ENCODE measurements around the gene LRCH2. TPM values are rescaled to one million over a fixed set of nuclear protein-coding genes. Genes with fewer than 3 reads are reported as not detected.

The LRCH2 gene
- total RNA-seq, 4 donors from 2014 or later = 3.3 to 7.1 (median 5.7) TPM

DNA sequence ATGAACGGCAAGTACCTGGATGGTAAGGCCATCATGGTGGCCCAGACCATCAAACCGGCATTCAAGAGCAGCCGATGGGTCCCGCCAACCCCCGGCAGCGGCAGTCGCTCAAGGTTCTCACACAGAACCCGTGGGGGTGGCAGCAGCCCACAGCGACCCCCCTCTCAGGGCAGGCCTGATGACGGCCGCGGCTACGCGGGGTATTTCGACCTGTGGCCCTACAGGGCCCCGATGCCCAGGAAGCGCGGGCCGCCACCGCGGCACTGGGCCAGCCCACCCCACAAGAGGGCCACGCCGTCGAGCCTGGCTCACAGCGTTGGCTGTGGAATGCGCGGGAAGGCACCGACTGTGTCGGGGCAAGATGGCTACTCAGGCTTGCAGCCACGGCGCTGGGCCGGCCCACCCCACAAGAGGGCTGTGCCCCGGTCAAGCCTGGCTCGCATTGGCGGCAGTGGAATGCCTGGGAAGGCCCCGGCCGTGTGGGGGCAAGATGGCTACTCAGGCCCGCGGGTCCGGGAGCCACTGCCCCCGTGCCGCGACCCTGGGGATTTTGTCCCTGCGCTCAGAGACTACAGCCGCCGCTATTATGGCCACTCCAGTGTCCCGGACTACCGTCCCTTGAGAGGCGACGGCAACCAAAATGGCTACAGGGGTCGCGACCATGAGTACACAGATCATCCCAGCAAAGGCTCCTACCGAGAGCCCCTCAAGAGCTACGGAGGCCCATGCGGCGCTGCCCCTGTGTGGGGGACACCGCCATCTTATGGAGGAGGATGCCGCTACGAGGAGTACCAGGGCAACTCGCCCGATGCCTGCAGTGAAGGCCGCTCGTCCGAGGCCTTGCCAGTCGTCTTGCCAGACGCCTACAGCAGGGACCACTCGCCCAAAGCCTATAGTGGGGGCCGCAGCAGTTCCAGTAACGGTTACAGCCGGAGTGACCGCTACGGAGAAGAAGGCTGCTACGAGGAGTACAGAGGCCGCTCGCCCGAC is 44.0 kb downstream of the LRCH2 start:
- no peaks in the 10 kb centered on the region for H3K4me1 ChIP-seq
- no peak for DNase-seq (ENCODE audit: low spot score in 2 of 2)
- H3K4me3 ChIP-seq = no peak overlapping the region
- no peaks in the 10 kb centered on the region for H3K36me3 ChIP-seq
- no peak overlapping the region for H3K27ac ChIP-seq
- WGBS, 2 donors = 95 to 98% methylated on average over 15 to 58 of the region's 76 CpGs
- TF ChIP-seq, protein P1, sequence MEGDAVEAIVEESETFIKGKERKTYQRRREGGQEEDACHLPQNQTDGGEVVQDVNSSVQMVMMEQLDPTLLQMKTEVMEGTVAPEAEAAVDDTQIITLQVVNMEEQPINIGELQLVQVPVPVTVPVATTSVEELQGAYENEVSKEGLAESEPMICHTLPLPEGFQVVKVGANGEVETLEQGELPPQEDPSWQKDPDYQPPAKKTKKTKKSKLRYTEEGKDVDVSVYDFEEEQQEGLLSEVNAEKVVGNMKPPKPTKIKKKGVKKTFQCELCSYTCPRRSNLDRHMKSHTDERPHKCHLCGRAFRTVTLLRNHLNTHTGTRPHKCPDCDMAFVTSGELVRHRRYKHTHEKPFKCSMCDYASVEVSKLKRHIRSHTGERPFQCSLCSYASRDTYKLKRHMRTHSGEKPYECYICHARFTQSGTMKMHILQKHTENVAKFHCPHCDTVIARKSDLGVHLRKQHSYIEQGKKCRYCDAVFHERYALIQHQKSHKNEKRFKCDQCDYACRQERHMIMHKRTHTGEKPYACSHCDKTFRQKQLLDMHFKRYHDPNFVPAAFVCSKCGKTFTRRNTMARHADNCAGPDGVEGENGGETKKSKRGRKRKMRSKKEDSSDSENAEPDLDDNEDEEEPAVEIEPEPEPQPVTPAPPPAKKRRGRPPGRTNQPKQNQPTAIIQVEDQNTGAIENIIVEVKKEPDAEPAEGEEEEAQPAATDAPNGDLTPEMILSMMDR (IDR thresholded peaks at IDR 0.05) = no peak
- TF ChIP-seq EP300 (IDR thresholded peaks at IDR 0.05) (no peak), POLR2A (IDR thresholded peaks at IDR 0.05) (no peak)
- H3K9me3 ChIP-seq = no peaks in the 10 kb centered on the region
- peaks cover 0 to 4% of the 10 kb centered on the region in 2 donors for H3K27me3 ChIP-seq

DNA sequence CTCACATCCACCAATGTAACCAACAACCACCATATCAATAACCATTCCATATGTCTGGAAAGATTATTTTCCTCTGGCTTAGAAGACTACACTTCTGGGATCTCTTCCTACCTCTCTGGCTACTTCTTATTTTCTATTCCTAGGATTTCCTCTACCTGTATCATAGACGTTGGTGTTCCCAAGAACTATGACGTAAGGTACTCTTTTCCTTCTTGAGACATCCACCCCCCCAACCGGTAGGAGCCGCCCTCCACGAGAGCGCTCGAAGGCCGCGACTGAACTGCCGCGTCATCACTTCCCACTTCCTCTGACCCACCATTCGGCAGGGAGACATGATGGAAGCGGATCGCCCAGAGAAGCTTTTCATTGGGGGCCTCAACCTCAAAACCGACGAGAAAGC is 44.8 kb downstream of the LRCH2 start, which contains the start of gene RBMXL3:
TSS of gene RBMXL3 (plus strand) at position 301 of the 400 bp plus-strand sequence. CDS start at position 333, 32 bp downstream.
- DNase-seq (ENCODE audit: low spot score in 2 of 2) = no peak
- Histone ChIP-seq H3K27ac (no peak within 1 kb of the TSS), H3K9me3 (no peaks in the 10 kb centered on the region), H3K4me3 (no peak within 1 kb of the TSS), H3K27me3 (peaks cover 0 to 4% of the 10 kb centered on the region in 2 donors), H3K36me3 (no peaks in the 10 kb centered on the region), H3K4me1 (no peaks in the 10 kb centered on the region)
- TF ChIP-seq POLR2A (IDR thresholded peaks at IDR 0.05) (no peak), EP300 (IDR thresholded peaks at IDR 0.05) (no peak)
- TF ChIP-seq, protein P1 (IDR thresholded peaks at IDR 0.05) = no peak
- WGBS, 2 donors = 93 to 99% methylated on average over 15 to 16 of the region's 16 CpGs

DNA sequence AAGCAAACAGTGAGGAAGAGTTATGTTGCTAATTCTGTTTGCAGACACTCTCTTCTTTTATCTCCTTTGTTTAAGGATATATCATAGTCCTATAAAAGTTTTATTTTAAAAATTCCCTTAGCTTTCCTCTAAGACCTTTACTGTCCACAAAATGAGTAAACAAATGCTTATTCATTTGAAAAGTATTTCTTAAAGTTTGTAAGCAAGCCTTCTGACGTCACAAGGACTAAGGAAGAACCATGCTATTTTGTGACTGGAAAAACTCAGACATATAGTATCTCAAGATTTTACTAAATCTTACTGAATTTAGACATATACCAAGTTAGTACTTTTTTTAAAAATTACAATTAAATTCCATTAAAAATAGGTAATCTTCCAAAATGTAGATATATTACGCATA is 49.9 kb downstream of the LRCH2 start:
- H3K4me3 ChIP-seq = no peak overlapping the region
- no peak for TF ChIP-seq POLR2A (IDR thresholded peaks at IDR 0.05)
- TF ChIP-seq EP300 (IDR thresholded peaks at IDR 0.05) = no peak
- TF ChIP-seq, protein P1 (IDR thresholded peaks at IDR 0.05) = no peak
- no peaks in the 10 kb centered on the region for H3K4me1 ChIP-seq
- no peaks in the 10 kb centered on the region for H3K36me3 ChIP-seq
- H3K27ac ChIP-seq = no peak overlapping the region
- no peak for DNase-seq (ENCODE audit: low spot score in 2 of 2)
- H3K9me3 ChIP-seq = no peaks in the 10 kb centered on the region
- peaks cover 0 to 12% of the 10 kb centered on the region in 2 donors for H3K27me3 ChIP-seq
- 73 to 81% methylated on average over 2 of the region's 2 CpGs for WGBS, 2 donors

DNA sequence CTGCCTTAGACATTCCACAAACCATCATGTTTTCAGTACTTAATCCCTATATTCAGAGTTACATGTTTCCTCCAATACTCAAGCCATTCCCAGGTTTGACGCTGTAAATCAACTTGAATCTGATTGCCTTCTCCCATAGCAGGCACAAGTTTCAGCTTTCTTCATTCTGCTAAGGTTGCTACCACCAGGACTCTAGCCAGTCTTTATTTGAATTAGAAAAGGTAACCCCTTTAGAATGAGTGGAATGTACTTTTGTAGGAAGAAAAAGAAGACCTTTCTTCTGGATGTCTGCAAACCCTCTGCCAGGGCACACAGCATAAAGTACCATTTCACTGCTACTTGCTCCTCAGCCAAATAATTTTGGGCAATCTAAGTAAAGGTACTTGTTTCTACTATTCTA is 55.4 kb downstream of the LRCH2 start:
- no peak overlapping the region for H3K27ac ChIP-seq
- H3K4me1 ChIP-seq = no peaks in the 10 kb centered on the region
- 43 to 100% methylated on average over 1 of the region's 1 CpG for WGBS, 2 donors
- no peaks in the 10 kb centered on the region for H3K9me3 ChIP-seq
- H3K4me3 ChIP-seq = no peak overlapping the region
- no peaks in the 10 kb centered on the region for H3K36me3 ChIP-seq
- TF ChIP-seq EP300 (IDR thresholded peaks at IDR 0.05) = no peak
- H3K27me3 ChIP-seq = peaks cover 0 to 12% of the 10 kb centered on the region in 2 donors
- DNase-seq (ENCODE audit: low spot score in 2 of 2) = no peak

DNA sequence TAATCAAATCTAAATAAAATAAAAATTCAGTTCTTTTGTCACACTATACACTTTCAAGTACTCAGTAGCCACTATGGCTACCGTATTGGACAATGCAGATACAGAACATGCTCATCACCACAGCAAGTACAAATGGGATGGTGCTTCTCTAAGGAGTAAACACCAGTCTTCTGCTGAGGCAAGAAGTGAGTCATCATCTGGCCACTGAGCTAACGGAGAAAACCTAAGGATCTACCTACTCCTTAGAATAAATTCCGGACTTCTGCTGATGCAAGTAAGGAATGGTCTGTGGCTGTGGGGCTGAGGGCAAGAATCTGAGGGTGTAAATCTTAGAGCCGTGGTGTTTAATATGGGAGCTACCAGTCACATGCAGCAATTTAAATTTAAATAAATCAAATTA is 56.0 kb downstream of the LRCH2 start:
- no peak for DNase-seq (ENCODE audit: low spot score in 2 of 2)
- WGBS, 2 donors = 81 to 92% methylated on average over 4 of the region's 4 CpGs
- TF ChIP-seq, protein P1 (IDR thresholded peaks at IDR 0.05) = no peak
- TF ChIP-seq EP300 (IDR thresholded peaks at IDR 0.05) (no peak), POLR2A (IDR thresholded peaks at IDR 0.05) (no peak)

More for the DNA sequence above, 56.0 kb downstream of the LRCH2 start:
- Histone ChIP-seq H3K27me3 (peaks cover 0 to 9% of the 10 kb centered on the region in 2 donors), H3K4me3 (no peak overlapping the region), H3K36me3 (no peaks in the 10 kb centered on the region), H3K9me3 (no peaks in the 10 kb centered on the region), H3K27ac (no peak overlapping the region), H3K4me1 (no peaks in the 10 kb centered on the region)

All from tibial nerve (tissue), 4 donors.